PFSK-1 (cell line): ENCODE results near the gene HS6ST1.

Experiments
- POLR2AphosphoS5 ChIP-seq: IDR thresholded peaks from 2 replicates; pipeline ENCODE4 v1.6.1; 2012; ENCODE audit warnings: low read depth, mild to moderate bottlenecking, control low read depth, low read length, moderate library complexity
- REST ChIP-seq, 2 experiments: IDR thresholded peaks; 2 replicates each; pipeline versions ENCODE4 v1.6.1 to v1.8.0; 2011 to 2012; ENCODE audit warnings: low read depth in 2 of 2, low read length in 2 of 2, control low read depth in 1 of 2, inconsistent platforms in 1 of 2, mild to moderate bottlenecking in 1 of 2, moderate library complexity in 1 of 2; ENCODE audit not compliant: insufficient read depth in 1 of 2
- TAF1 ChIP-seq: IDR thresholded peaks from 2 replicates; pipeline ENCODE4 v1.6.1; 2012; ENCODE audit warnings: low read length, control low read depth, borderline replicate concordance; ENCODE audit not compliant: insufficient read depth

- TF ChIP-seq TAF1 = no peak
- TF ChIP-seq REST (IDR thresholded peaks at IDR 0.05; ENCODE audit: insufficient read depth in 1 of 2, low read depth in 2 of 2, low read length in 2 of 2) = no peak
- TF ChIP-seq POLR2AphosphoS5 = no peak
Observed at GRCh38 chr2:128274218-128274617, 44.5 kb downstream of the HS6ST1 start.
